ENCODE measurements around the gene PRKACG. TPM values are rescaled to one million over a fixed set of nuclear protein-coding genes. Genes with fewer than 3 reads are reported as not detected.

PRKACG gene
- not detected in 2 replicates for total RNA-seq

DNA sequence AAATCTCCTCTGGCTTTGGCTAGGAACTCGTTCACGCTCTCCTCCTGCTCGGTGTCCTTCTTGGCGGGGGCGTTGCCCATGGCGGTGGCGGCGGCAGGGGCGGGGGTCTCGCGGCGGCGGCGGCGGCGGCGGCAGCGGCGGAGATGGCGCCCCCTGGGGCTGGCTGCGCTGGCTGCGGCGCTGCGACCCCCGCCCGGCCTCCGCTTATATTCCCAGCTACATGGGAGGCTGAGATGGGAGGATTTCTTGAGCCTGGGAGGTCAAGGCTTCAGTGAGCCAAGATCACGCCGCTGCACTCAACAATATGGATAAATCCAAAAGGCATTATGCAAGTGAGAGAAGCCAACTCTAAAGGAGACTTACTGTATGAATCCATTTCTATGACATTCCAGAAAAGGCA, at the start of gene PRKACG:
Gene PRKACG, minus strand, starts transcription at position 101 of the 400 bp plus-strand sequence. Its CDS starts 21 bp downstream, at position 80.

DNA sequence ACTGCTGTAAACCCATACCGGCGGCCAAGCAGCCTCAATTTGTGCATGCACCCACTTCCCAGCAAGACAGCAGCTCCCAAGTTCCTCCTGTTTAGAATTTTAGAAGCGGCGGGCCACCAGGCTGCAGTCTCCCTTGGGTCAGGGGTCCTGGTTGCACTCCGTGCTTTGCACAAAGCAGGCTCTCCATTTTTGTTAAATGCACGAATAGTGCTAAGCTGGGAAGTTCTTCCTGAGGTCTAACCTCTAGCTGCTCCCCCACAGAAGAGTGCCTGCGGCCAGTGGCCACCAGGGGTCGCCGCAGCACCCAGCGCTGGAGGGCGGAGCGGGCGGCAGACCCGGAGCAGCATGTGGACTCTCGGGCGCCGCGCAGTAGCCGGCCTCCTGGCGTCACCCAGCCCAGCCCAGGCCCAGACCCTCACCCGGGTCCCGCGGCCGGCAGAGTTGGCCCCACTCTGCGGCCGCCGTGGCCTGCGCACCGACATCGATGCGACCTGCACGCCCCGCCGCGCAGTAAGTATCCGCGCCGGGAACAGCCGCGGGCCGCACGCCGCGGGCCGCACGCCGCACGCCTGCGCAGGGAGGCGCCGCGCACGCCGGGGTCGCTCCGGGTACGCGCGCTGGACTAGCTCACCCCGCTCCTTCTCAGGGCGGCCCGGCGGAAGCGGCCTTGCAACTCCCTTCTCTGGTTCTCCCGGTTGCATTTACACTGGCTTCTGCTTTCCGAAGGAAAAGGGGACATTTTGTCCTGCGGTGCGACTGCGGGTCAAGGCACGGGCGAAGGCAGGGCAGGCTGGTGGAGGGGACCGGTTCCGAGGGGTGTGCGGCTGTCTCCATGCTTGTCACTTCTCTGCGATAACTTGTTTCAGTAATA, 21.8 kb upstream of the PRKACG start, which contains the start of gene FXN:
Gene FXN, plus strand, starts transcription at position 315 of the 871 bp plus-strand sequence. Its CDS starts 31 bp downstream, at position 346.

Other genes with a start within 250 kb of the PRKACG start
- gene FXN, start 21.6 kb upstream of the PRKACG start, total RNA-seq = 2.1 and 8.1 TPM in 2 replicates
- 84.1 and 152 TPM in 2 replicates for gene TJP2, start 160.2 kb upstream of the PRKACG start, total RNA-seq

Measured in nasal cavity respiratory epithelium epithelial cell of viscerocranial mucosa (primary cell).